Measurements from ENCODE around the gene TMEM174.

TMEM174 gene

DNA sequence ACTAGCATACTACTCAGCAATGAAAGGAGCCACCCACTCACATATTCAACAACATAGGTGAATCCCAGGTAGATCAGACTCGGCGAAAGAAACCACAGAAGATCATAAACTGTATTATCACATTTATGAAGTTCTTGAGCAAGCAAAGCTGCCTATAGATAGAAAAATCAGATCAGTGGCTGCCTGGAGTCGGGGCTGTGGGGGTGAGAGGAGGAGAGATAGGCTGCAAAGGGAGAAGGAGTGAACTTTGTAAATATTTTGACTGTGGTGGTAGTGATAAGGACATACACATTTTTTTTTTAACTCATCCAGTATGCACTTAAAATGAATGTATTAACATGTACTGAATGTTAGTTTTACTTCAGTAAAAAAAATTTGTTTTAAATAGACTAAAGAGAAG is 23.5 kb upstream of the TMEM174 start:
- no peak overlapping the region for H2BK15ac ChIP-seq (ENCODE audit: low read length)
- no peak overlapping the region for H2BK5ac ChIP-seq (ENCODE audit: low read length)
- H4K91ac ChIP-seq (ENCODE audit: low read depth, low read length, poor library complexity) = no peak overlapping the region
- H3K4me1 ChIP-seq (ENCODE audit: control insufficient read depth in 2 of 2, insufficient read depth in 1 of 2, low read depth in 1 of 2, low read length in 2 of 2) = no peaks in the 10 kb centered on the region
- no peak overlapping the region for H3K18ac ChIP-seq (ENCODE audit: low read length)
- no peak overlapping the region for H3K4ac ChIP-seq (ENCODE audit: low read length)
- no peak overlapping the region for H2BK12ac ChIP-seq (ENCODE audit: low read length)
- H2AK5ac ChIP-seq (ENCODE audit: low read depth, low read length) = no peak overlapping the region
- no peak overlapping the region for H3K4me3 ChIP-seq (ENCODE audit: low read length in 2 of 2)
- no peak overlapping the region for H3K9ac ChIP-seq (ENCODE audit: low read depth, low read length, poor library complexity)
- H3K23ac ChIP-seq (ENCODE audit: low read depth, low read length, poor library complexity) = no peak overlapping the region
- H3K79me1 ChIP-seq (ENCODE audit: low read depth, low read length) = no peaks in the 10 kb centered on the region
- H4K8ac ChIP-seq (ENCODE audit: low read depth, low read length) = no peak overlapping the region
- H3K9me3 ChIP-seq (replicated peaks in 1 of 2; ENCODE audit: control insufficient read depth in 2 of 2, insufficient read depth in 1 of 2, low read depth in 1 of 2, low read length in 2 of 2) = no peaks in the 10 kb centered on the region
- no peak overlapping the region for H3K14ac ChIP-seq (ENCODE audit: low read length)
- no CpG with 5 or more reads among the region's 3 CpGs for WGBS, 2 donors (ENCODE audit: extremely low coverage in 2 of 2, insufficient read length in 2 of 2, insufficient replicate concordance in 1 of 2)
- H3K36me3 ChIP-seq (replicated peaks in 1 of 2; ENCODE audit: control insufficient read depth in 2 of 2, insufficient read depth in 2 of 2, low read length in 2 of 2) = no peaks in the 10 kb centered on the region
- no peak overlapping the region for H3K4me2 ChIP-seq (ENCODE audit: insufficient read depth, low read length, poor library complexity, severe bottlenecking)
- H2BK120ac ChIP-seq (ENCODE audit: low read depth, low read length) = no peak overlapping the region
- no peak for DNase-seq (ENCODE audit: low spot score)
- H2AFZ ChIP-seq (ENCODE audit: low read length) = no peak overlapping the region
- no peak overlapping the region for H3K27ac ChIP-seq (replicated peaks; ENCODE audit: low read length)
- H3K27me3 ChIP-seq (ENCODE audit: control insufficient read depth in 3 of 3, insufficient read depth in 3 of 3, low read depth in 1 of 3, low read length in 3 of 3) = peaks cover 0 to 32% (median 3%) of the 10 kb centered on the region in 3 experiments

DNA sequence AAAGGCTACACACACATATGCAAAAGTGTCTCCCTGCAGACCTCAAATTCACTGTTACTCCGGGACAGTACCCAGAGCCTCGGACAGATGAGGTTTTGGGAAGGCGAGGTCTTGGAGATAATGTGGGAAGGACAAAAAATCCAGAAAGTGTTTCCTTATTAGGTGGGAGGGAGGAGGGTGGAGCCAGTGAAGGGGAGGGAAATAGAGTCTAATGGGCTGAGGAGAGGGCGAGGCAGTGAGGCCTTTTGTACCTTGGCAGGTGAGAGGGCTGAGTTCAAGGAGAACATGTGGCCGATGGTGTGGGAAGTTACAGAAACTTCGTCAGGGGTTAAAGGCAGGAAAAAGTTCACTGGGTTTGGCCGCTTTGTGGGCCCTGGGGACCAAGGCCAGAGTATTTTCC is 22.1 kb upstream of the TMEM174 start:
- no CpG with 5 or more reads among the region's 7 CpGs for WGBS, 2 donors (ENCODE audit: extremely low coverage in 2 of 2, insufficient read length in 2 of 2, insufficient replicate concordance in 1 of 2)

DNA sequence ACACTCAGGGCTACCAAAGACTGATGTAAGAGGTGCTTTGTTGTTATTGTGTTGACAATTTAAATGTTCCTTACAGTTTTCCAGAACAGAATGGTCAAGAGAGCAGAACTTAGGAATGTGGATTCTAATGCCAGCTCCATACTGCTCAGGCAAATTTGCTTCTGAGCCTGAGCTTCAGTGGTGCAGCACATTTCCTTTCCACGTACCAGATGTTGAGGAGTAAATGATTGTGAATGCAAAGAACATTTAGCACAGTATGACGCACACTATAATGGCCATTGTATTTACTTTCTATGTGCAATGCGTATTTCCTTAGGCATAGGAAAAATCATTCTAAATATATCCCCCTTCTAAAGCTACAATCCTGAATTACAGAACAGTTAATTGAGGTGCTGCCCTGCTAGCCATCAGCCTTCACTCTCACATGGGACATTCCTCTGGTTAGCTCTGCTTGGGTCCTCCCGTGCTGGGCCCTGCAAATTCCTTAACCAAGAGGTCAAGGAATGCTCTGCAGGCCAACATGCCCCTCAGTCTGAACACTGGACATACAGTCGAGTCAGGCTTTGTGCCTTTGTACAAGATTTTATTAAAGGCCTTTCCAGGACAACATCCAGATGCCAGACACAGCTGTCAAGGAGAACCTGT is 21.1 kb upstream of the TMEM174 start:
- Histone ChIP-seq H2BK120ac (ENCODE audit: low read depth, low read length) (no peak overlapping the region), H3K27ac (replicated peaks; ENCODE audit: low read length) (no peak overlapping the region), H4K91ac (ENCODE audit: low read depth, low read length, poor library complexity) (no peak overlapping the region), H3K4ac (ENCODE audit: low read length) (no peak overlapping the region), H3K14ac (ENCODE audit: low read length) (no peak overlapping the region), H3K36me3 (replicated peaks in 1 of 2; ENCODE audit: control insufficient read depth in 2 of 2, insufficient read depth in 2 of 2, low read length in 2 of 2) (no peaks in the 10 kb centered on the region), H2BK5ac (ENCODE audit: low read length) (no peak overlapping the region), H3K4me1 (ENCODE audit: control insufficient read depth in 2 of 2, insufficient read depth in 1 of 2, low read depth in 1 of 2, low read length in 2 of 2) (peaks cover 0 to 4% of the 10 kb centered on the region in 2 donors), H2AK5ac (ENCODE audit: low read depth, low read length) (no peak overlapping the region), H3K23ac (ENCODE audit: low read depth, low read length, poor library complexity) (no peak overlapping the region), H3K9me3 (replicated peaks in 1 of 2; ENCODE audit: control insufficient read depth in 2 of 2, insufficient read depth in 1 of 2, low read depth in 1 of 2, low read length in 2 of 2) (no peaks in the 10 kb centered on the region), H3K27me3 (ENCODE audit: control insufficient read depth in 3 of 3, insufficient read depth in 3 of 3, low read depth in 1 of 3, low read length in 3 of 3) (peaks cover 0 to 32% (median 3%) of the 10 kb centered on the region in 3 experiments), H3K4me3 (ENCODE audit: low read length in 2 of 2) (no peak overlapping the region), H3K79me1 (ENCODE audit: low read depth, low read length) (no peaks in the 10 kb centered on the region), H4K8ac (ENCODE audit: low read depth, low read length) (no peak overlapping the region), H2AFZ (ENCODE audit: low read length) (no peak overlapping the region), H3K9ac (ENCODE audit: low read depth, low read length, poor library complexity) (no peak overlapping the region), H3K18ac (ENCODE audit: low read length) (no peak overlapping the region), H2BK12ac (ENCODE audit: low read length) (no peak overlapping the region), H3K4me2 (ENCODE audit: insufficient read depth, low read length, poor library complexity, severe bottlenecking) (no peak overlapping the region), H2BK15ac (ENCODE audit: low read length) (no peak overlapping the region)
- WGBS, 2 donors (ENCODE audit: extremely low coverage in 2 of 2, insufficient read length in 2 of 2, insufficient replicate concordance in 1 of 2) = no CpG with 5 or more reads among the region's 5 CpGs
- no peak for DNase-seq (ENCODE audit: low spot score)

More for the DNA sequence above, 22.1 kb upstream of the TMEM174 start:
- H4K8ac ChIP-seq (ENCODE audit: low read depth, low read length) = no peak overlapping the region
- H3K4me2 ChIP-seq (ENCODE audit: insufficient read depth, low read length, poor library complexity, severe bottlenecking) = no peak overlapping the region
- H2BK12ac ChIP-seq (ENCODE audit: low read length) = no peak overlapping the region
- peaks cover 0 to 4% of the 10 kb centered on the region in 2 donors for H3K4me1 ChIP-seq (ENCODE audit: control insufficient read depth in 2 of 2, insufficient read depth in 1 of 2, low read depth in 1 of 2, low read length in 2 of 2)
- no peak overlapping the region for H3K9ac ChIP-seq (ENCODE audit: low read depth, low read length, poor library complexity)
- H2AK5ac ChIP-seq (ENCODE audit: low read depth, low read length) = no peak overlapping the region
- no peak overlapping the region for H3K23ac ChIP-seq (ENCODE audit: low read depth, low read length, poor library complexity)
- H2AFZ ChIP-seq (ENCODE audit: low read length) = no peak overlapping the region
- no peak overlapping the region for H4K91ac ChIP-seq (ENCODE audit: low read depth, low read length, poor library complexity)
- no peak overlapping the region for H2BK15ac ChIP-seq (ENCODE audit: low read length)
- H2BK5ac ChIP-seq (ENCODE audit: low read length) = no peak overlapping the region
- no peaks in the 10 kb centered on the region for H3K9me3 ChIP-seq (replicated peaks in 1 of 2; ENCODE audit: control insufficient read depth in 2 of 2, insufficient read depth in 1 of 2, low read depth in 1 of 2, low read length in 2 of 2)
- no peak overlapping the region for H3K14ac ChIP-seq (ENCODE audit: low read length)
- no peak overlapping the region for H2BK120ac ChIP-seq (ENCODE audit: low read depth, low read length)
- H3K79me1 ChIP-seq (ENCODE audit: low read depth, low read length) = no peaks in the 10 kb centered on the region
- H3K18ac ChIP-seq (ENCODE audit: low read length) = no peak overlapping the region
- no peak overlapping the region for H3K27ac ChIP-seq (replicated peaks; ENCODE audit: low read length)
- no peak overlapping the region for H3K4me3 ChIP-seq (ENCODE audit: low read length in 2 of 2)
- no peak overlapping the region for H3K4ac ChIP-seq (ENCODE audit: low read length)
- H3K36me3 ChIP-seq (replicated peaks in 1 of 2; ENCODE audit: control insufficient read depth in 2 of 2, insufficient read depth in 2 of 2, low read length in 2 of 2) = no peaks in the 10 kb centered on the region
- H3K27me3 ChIP-seq (ENCODE audit: control insufficient read depth in 3 of 3, insufficient read depth in 3 of 3, low read depth in 1 of 3, low read length in 3 of 3) = peaks cover 0 to 29% (median 3%) of the 10 kb centered on the region in 3 experiments
- no peak for DNase-seq (ENCODE audit: low spot score)

- Histone ChIP-seq H3K9me3 (replicated peaks in 1 of 2; ENCODE audit: control insufficient read depth in 2 of 2, insufficient read depth in 1 of 2, low read depth in 1 of 2, low read length in 2 of 2) (no peaks in the 10 kb centered on the region), H3K36me3 (replicated peaks in 1 of 2; ENCODE audit: control insufficient read depth in 2 of 2, insufficient read depth in 2 of 2, low read length in 2 of 2) (no peaks in the 10 kb centered on the region), H2BK5ac (ENCODE audit: low read length) (no peak overlapping the region), H3K27ac (replicated peaks; ENCODE audit: low read length) (no peak overlapping the region), H3K4me1 (ENCODE audit: control insufficient read depth in 2 of 2, insufficient read depth in 1 of 2, low read depth in 1 of 2, low read length in 2 of 2) (peaks cover 0 to 4% of the 10 kb centered on the region in 2 donors), H3K4me3 (ENCODE audit: low read length in 2 of 2) (no peak overlapping the region), H3K9ac (ENCODE audit: low read depth, low read length, poor library complexity) (no peak overlapping the region), H2AFZ (ENCODE audit: low read length) (no peak overlapping the region), H4K91ac (ENCODE audit: low read depth, low read length, poor library complexity) (no peak overlapping the region), H3K79me1 (ENCODE audit: low read depth, low read length) (no peaks in the 10 kb centered on the region), H3K18ac (ENCODE audit: low read length) (no peak overlapping the region), H3K23ac (ENCODE audit: low read depth, low read length, poor library complexity) (no peak overlapping the region), H4K8ac (ENCODE audit: low read depth, low read length) (peak overlapping the region; percentile 44), H3K27me3 (ENCODE audit: control insufficient read depth in 3 of 3, insufficient read depth in 3 of 3, low read depth in 1 of 3, low read length in 3 of 3) (peaks cover 0 to 32% (median 3%) of the 10 kb centered on the region in 3 experiments), H2BK12ac (ENCODE audit: low read length) (no peak overlapping the region), H3K4me2 (ENCODE audit: insufficient read depth, low read length, poor library complexity, severe bottlenecking) (no peak overlapping the region), H3K14ac (ENCODE audit: low read length) (peak overlapping the region; percentile 60), H3K4ac (ENCODE audit: low read length) (no peak overlapping the region), H2BK15ac (ENCODE audit: low read length) (no peak overlapping the region), H2AK5ac (ENCODE audit: low read depth, low read length) (no peak overlapping the region), H2BK120ac (ENCODE audit: low read depth, low read length) (no peak overlapping the region)
- WGBS, 2 donors (ENCODE audit: extremely low coverage in 2 of 2, insufficient read length in 2 of 2, insufficient replicate concordance in 1 of 2) = no CpG with 5 or more reads among the region's 14 CpGs
- DNase-seq (ENCODE audit: low spot score) = no peak
Observed at GRCh38 chr5:73152411-73153388, 20.3 kb upstream of the TMEM174 start.
